Osteocyte (in vitro differentiated cells): Measurements from ENCODE around the gene C6orf89. TPM values are rescaled to one million over a fixed set of nuclear protein-coding genes. Genes with fewer than 3 reads are reported as not detected.
A peak's percentile ranks its signal among the peaks of the same experiment; 100 is the strongest.

ENCODE experiments used
- DNase-seq: peaks from one replicate; pipeline ENCODE4 v3.0.0; 2021; ENCODE audit warnings: mixed read lengths; ENCODE audit not compliant: unreplicated experiment; ENCODE audit errors: extremely low spot score
- H3K27ac Mint-ChIP-seq: one replicate; pipeline ENCODE4 v1.8.0; 2021; ENCODE audit warnings: mild to moderate bottlenecking, mixed read lengths; ENCODE audit not compliant: unreplicated experiment
- H3K27me3 Mint-ChIP-seq: one replicate; pipeline ENCODE4 v1.8.0; 2021; ENCODE audit warnings: mixed read lengths; ENCODE audit not compliant: unreplicated experiment
- H3K36me3 Mint-ChIP-seq: one replicate; pipeline ENCODE4 v1.8.0; 2021; ENCODE audit warnings: mixed read lengths; ENCODE audit not compliant: unreplicated experiment
- H3K4me1 Mint-ChIP-seq: one replicate; pipeline ENCODE4 v1.8.0; 2021; ENCODE audit warnings: mixed read lengths; ENCODE audit not compliant: unreplicated experiment
- H3K4me3 Mint-ChIP-seq: one replicate; pipeline ENCODE4 v1.8.0; 2021; ENCODE audit warnings: mild to moderate bottlenecking, moderate library complexity, mixed read lengths; ENCODE audit not compliant: unreplicated experiment
- H3K9me3 Mint-ChIP-seq: one replicate; pipeline ENCODE4 v1.8.0; 2021; ENCODE audit warnings: mixed read lengths; ENCODE audit not compliant: unreplicated experiment
- total RNA-seq: library from RNA; stranded (reverse); gene quantifications from 2 replicates; pipeline ENCODE4 v1.2.1, GENCODE V29; 2021
- TF ChIP-seq, protein P1 (sequence below): fragments of 200-600 bp; sonication (generic); IDR thresholded peaks from 2 replicates; pipeline ENCODE4 v1.5.0; 2021; ENCODE audit warnings: antibody characterized with exemption, mild to moderate bottlenecking, moderate library complexity

Gene C6orf89
- total RNA-seq, 1 donor from 2014 or later = 71.2 TPM

DNA sequence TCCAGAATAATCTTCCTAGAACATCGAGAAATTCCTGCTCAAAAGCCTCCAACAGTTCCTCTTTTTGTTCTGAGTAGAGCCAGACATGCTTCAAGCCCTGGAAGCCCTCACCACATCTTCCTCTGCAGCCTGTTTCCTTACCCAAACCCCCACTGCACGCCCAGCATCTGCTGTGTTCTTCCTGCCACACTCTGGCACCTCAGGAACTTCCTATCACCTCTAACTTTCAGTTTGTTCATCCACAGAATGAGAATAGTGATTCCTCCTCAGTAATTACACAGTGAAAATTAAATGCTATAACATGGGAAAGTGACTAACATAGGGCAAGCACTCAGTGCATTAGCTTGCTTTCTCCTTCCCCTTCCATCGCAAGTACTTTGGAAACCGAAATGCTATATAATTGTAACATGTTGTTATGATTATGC is 26.3 kb downstream of the C6orf89 start:
- TF ChIP-seq, protein P1, sequence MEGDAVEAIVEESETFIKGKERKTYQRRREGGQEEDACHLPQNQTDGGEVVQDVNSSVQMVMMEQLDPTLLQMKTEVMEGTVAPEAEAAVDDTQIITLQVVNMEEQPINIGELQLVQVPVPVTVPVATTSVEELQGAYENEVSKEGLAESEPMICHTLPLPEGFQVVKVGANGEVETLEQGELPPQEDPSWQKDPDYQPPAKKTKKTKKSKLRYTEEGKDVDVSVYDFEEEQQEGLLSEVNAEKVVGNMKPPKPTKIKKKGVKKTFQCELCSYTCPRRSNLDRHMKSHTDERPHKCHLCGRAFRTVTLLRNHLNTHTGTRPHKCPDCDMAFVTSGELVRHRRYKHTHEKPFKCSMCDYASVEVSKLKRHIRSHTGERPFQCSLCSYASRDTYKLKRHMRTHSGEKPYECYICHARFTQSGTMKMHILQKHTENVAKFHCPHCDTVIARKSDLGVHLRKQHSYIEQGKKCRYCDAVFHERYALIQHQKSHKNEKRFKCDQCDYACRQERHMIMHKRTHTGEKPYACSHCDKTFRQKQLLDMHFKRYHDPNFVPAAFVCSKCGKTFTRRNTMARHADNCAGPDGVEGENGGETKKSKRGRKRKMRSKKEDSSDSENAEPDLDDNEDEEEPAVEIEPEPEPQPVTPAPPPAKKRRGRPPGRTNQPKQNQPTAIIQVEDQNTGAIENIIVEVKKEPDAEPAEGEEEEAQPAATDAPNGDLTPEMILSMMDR = no peak
- H3K36me3 Mint-ChIP-seq = peaks cover 43% of the 10 kb centered on the region
- peak overlapping the region; percentile 76 for H3K27ac Mint-ChIP-seq
- no peaks in the 10 kb centered on the region for H3K27me3 Mint-ChIP-seq
- H3K4me1 Mint-ChIP-seq = peaks cover 30% of the 10 kb centered on the region
- DNase-seq = no peak
- no peaks in the 10 kb centered on the region for H3K9me3 Mint-ChIP-seq
- H3K4me3 Mint-ChIP-seq = no peak overlapping the region

DNA sequence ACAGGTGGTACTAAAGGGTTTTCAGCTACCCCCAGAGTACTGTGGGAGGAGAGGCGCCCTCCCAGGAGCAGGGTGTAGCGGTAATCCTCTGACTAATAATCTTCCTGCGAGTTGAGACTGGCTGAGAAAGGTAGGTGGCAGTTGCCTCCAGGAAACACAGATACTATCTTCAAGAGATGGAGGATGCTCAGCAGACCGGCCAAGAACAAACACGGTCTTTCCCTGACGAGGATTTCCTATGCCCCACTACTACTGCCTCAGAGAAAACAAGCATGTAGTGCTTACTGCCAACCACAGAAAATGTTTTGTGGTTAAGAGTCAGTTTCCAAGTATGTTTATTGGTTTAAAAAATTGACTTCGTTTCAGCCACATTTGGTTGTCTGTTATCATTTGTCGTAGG is 26.8 kb downstream of the C6orf89 start:
- Mint-ChIP-seq H3K36me3 (peaks cover 42% of the 10 kb centered on the region), H3K4me1 (peaks cover 35% of the 10 kb centered on the region), H3K9me3 (no peaks in the 10 kb centered on the region), H3K4me3 (no peak overlapping the region), H3K27ac (peak overlapping the region; percentile 76), H3K27me3 (no peaks in the 10 kb centered on the region)
- TF ChIP-seq, protein P1 = peak; percentile 13
- DNase-seq = no peak

DNA sequence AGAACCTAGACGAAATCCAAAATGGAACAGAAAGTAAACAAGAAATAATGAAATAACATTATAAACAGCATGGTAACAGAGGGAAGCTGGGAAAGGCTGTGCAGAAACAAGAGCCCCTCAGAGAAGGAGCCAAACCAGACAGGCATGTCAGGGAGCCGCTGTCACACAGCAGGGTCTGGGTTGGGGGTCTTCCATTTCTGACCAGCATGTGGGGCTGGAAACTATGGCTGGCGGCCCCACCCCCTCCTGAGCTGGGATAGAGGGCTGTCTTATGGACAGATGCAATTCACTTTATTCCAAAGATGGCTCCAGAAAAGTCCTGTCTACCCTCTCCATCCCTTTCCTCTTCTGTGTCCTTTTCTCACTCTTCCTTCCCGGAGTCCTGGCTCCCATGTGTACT is 27.3 kb downstream of the C6orf89 start:
- Mint-ChIP-seq H3K36me3 (peaks cover 41% of the 10 kb centered on the region), H3K27ac (peak overlapping the region; percentile 76), H3K27me3 (no peaks in the 10 kb centered on the region), H3K4me1 (peaks cover 37% of the 10 kb centered on the region), H3K9me3 (no peaks in the 10 kb centered on the region), H3K4me3 (no peak overlapping the region)
- TF ChIP-seq, protein P1 = no peak
- DNase-seq = no peak

DNA sequence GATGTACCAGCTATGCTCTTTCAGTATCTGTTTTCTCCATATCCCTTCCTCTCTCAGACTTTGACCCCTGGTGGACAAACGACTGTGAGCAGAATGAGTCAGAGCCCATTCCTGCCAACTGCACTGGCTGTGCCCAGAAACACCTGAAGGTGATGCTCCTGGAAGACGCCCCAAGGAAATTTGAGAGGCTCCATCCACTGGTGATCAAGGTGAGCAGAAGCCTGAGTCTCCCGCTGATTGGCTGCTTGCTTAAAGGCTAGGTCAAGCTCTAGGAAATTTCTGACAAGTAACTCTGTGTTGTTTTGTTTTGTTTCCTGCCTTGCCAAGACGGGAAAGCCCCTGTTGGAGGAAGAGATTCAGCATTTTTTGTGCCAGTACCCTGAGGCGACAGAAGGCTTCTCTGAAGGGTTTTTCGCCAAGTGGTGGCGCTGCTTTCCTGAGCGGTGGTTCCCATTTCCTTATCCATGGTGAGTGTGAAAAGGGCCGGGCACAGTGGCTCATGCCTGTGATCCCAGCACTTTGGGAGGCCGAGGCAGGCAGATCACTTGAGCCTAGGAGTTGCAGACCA is 28.6 kb downstream of the C6orf89 start:
- DNase-seq = no peak

DNA sequence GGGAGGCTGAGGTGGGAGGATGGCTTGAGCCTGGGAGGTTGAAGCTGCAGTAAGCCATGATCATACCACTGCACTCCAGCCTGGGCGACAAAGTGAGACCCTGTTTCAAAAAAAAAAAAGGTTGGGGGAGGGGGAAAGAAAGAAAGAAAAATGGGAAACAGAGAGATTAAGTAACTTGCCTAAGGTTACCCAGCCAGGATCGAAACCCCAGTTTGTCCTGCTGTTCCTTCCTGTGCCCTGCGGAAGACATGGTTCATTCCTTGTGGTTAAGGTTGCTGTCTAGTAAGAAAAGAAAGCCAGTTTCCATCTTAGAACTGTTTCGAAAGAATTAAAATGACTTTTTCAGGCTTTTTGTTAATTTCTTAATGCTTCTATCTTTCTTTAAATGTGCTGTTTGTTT is 29.8 kb downstream of the C6orf89 start:
- no peak for DNase-seq
- H3K9me3 Mint-ChIP-seq = no peaks in the 10 kb centered on the region

More for the DNA sequence above, 28.6 kb downstream of the C6orf89 start:
- Mint-ChIP-seq H3K27ac (peak overlapping the region; percentile 19), H3K27me3 (no peaks in the 10 kb centered on the region), H3K9me3 (no peaks in the 10 kb centered on the region), H3K4me3 (no peak overlapping the region), H3K36me3 (peaks cover 36% of the 10 kb centered on the region), H3K4me1 (peaks cover 41% of the 10 kb centered on the region)
- TF ChIP-seq, protein P1 = peak; percentile 34

More for the DNA sequence above, 29.8 kb downstream of the C6orf89 start:
- TF ChIP-seq, protein P1 = no peak
- Mint-ChIP-seq H3K4me3 (no peak overlapping the region), H3K27ac (no peak overlapping the region), H3K27me3 (no peaks in the 10 kb centered on the region), H3K36me3 (peaks cover 35% of the 10 kb centered on the region), H3K4me1 (peaks cover 46% of the 10 kb centered on the region)
